GM19043 (cell line): Measurements from ENCODE around the gene MNAT1.

Experiments
- ATAC-seq: cut with Tn5 transposase; IDR thresholded peaks from one replicate; pipeline ENCODE4 v1.9.1; 2021; ENCODE audit warnings: low read depth; ENCODE audit not compliant: unreplicated experiment

The MNAT1 gene

GRCh38 chr14:61003571-61003970, 269.0 kb downstream of the MNAT1 start:
- no peak for ATAC-seq

DNA sequence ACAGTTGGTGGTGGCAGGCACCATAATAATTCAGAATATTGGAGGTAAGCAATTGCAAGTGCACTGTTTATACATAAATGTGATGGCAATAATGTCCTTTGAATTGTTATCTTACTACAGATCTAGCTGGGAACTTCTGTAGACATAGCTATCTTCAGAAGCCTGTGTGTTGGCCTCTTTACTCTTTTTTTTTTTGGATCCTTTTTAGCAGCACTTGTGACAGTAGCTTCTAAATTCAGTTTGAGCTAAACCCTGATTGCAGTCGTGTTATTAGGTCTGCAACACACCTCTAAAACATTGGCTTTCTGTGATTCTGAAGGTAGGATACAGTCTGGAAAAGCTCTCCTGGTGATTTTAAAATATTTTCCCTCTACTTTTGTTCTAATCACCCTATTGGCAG, 285.0 kb downstream of the MNAT1 start:
- no peak for ATAC-seq
